OCI-LY3 (cell line): ENCODE measurements around the gene ARMC6.

Experiments used
- H2AFZ ChIP-seq: fragments of 200-600, 300-600 bp; shearing (Covaris generic); 2 replicates; pipeline ENCODE4 v1.6.0; 2014; ENCODE audit warnings: antibody characterized with exemption, low read depth, low read length
- H3K27ac ChIP-seq: fragments of 200-600, 300-600 bp; sonication (generic); 2 replicates; pipeline ENCODE4 v1.5.1; 2014; ENCODE audit warnings: mild to moderate bottlenecking, low read length, moderate library complexity, mixed read lengths
- H3K27me3 ChIP-seq: fragments of 200-600, 300-600 bp; sonication (generic); 2 replicates; pipeline ENCODE4 v1.6.1; 2014; ENCODE audit warnings: low read depth, low read length, mixed read lengths
- H3K36me3 ChIP-seq: fragments of 200-600, 300-600 bp; sonication (generic); replicated peaks from 2 replicates; pipeline ENCODE3; 2014; ENCODE audit warnings: low read depth, low read length, mixed read lengths
- H3K4me1 ChIP-seq: fragments of 300-600, 200-600 bp; sonication (generic); 2 replicates; pipeline ENCODE4 v1.6.1; 2014; ENCODE audit warnings: low read length, mixed read lengths
- H3K4me2 ChIP-seq: fragments of 200-600, 300-600 bp; sonication (generic); 2 replicates; pipeline ENCODE4 v1.6.1; 2014; ENCODE audit warnings: low read length, mixed read lengths
- H3K4me3 ChIP-seq: fragments of 300-600, 200-600 bp; sonication (generic); 2 replicates; pipeline ENCODE4 v1.5.1; 2014; ENCODE audit warnings: antibody characterized with exemption, mild to moderate bottlenecking, low read length, moderate library complexity
- H3K79me2 ChIP-seq: fragments of 300-600, 200-600 bp; shearing (Covaris generic); 2 replicates; pipeline ENCODE4 v1.6.1; 2014; ENCODE audit warnings: mild to moderate bottlenecking, low read length, mixed read lengths
- H3K9ac ChIP-seq: fragments of 300-600, 200-600 bp; shearing (Covaris generic); 2 replicates; pipeline ENCODE4 v1.6.0; 2014; ENCODE audit warnings: mild to moderate bottlenecking, low read length, moderate library complexity
- H3K9me3 ChIP-seq: fragments of 200-600, 300-600 bp; shearing (Covaris generic); 2 replicates; pipeline ENCODE4 v1.6.1; 2014; ENCODE audit warnings: low read length, mixed read lengths; ENCODE audit not compliant: insufficient read depth
- H4K20me1 ChIP-seq: fragments of 200-600, 300-600 bp; sonication (generic); 2 replicates; pipeline ENCODE4 v1.6.1; 2016; ENCODE audit warnings: low read length, mixed read lengths; ENCODE audit not compliant: insufficient read depth
- EZH2phosphoT487 ChIP-seq: fragments of 200-600 bp; shearing (Covaris generic); IDR thresholded peaks from 2 replicates; pipeline ENCODE4 v1.6.1; 2018; ENCODE audit warnings: antibody characterized with exemption, mixed run types, low read depth
- TF ChIP-seq, protein P1 (sequence below): fragments of 200-600, 300-600 bp; sonication (generic); IDR thresholded peaks from 2 replicates; pipeline ENCODE4 v1.5.1; 2014; ENCODE audit warnings: antibody characterized with exemption, low read length, low read depth

The ARMC6 gene

GRCh38 chr19:19067276-19068072 is 34.1 kb downstream of the ARMC6 start:
- Histone ChIP-seq H3K4me2 (no peak overlapping the region), H3K27ac (no peak overlapping the region), H3K4me3 (no peak overlapping the region), H2AFZ (no peak overlapping the region), H3K27me3 (no peaks in the 10 kb centered on the region), H3K9ac (no peak overlapping the region), H3K79me2 (no peaks in the 10 kb centered on the region), H3K4me1 (peaks cover 15% of the 10 kb centered on the region), H3K9me3 (no peaks in the 10 kb centered on the region), H4K20me1 (no peaks in the 10 kb centered on the region), H3K36me3 (no peaks in the 10 kb centered on the region)
- TF ChIP-seq, protein P1, sequence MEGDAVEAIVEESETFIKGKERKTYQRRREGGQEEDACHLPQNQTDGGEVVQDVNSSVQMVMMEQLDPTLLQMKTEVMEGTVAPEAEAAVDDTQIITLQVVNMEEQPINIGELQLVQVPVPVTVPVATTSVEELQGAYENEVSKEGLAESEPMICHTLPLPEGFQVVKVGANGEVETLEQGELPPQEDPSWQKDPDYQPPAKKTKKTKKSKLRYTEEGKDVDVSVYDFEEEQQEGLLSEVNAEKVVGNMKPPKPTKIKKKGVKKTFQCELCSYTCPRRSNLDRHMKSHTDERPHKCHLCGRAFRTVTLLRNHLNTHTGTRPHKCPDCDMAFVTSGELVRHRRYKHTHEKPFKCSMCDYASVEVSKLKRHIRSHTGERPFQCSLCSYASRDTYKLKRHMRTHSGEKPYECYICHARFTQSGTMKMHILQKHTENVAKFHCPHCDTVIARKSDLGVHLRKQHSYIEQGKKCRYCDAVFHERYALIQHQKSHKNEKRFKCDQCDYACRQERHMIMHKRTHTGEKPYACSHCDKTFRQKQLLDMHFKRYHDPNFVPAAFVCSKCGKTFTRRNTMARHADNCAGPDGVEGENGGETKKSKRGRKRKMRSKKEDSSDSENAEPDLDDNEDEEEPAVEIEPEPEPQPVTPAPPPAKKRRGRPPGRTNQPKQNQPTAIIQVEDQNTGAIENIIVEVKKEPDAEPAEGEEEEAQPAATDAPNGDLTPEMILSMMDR: no peak
- no peak for TF ChIP-seq EZH2phosphoT487

DNA sequence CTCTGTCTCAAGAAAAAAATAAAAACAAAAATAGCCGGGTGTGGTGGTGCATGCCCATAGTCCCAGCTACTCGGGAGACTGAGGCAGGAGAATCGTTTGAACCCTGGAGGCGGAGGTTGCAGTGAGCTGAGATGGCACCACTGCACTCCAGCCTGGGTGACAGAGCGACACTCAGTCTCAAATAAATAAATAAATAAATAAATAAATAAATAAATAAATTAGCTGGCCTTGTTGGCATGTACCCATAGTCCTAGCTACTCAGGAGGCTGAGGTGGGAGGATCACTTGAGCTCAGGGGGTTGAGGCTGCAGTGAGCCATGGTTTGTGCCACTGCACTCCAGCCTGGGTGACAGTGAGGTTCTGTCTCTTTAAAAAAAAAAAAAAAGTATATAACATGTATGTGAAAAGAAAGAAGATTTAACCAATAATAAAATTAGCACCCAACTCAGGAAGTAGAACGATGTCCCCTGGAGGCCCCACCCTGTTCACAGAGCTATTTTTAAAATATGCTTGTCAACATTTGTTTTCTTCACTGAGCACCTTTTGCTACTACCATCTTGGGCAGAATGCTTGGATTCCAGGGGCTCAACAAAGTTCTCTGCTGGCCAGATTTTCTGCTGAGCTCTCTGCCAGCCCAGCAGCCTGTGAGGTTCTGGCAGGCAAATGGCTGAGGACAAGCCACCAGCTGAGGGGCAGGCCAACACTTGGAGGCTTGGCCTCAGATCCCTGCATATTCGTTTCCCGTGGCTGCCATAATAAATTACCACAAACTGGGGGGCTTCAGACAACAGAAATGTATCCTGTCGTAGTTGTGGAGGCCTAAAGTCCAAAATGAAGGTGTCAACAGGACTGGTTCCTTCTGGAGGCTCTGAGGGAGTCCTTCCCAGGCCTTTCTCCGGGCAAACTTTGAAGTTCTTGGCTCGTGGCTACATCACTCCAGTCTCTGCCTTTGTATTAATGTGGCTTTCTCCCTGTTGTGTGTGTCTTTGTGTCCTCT is 35.6 kb downstream of the ARMC6 start:
- Histone ChIP-seq H3K4me2 (no peak overlapping the region), H3K9me3 (no peaks in the 10 kb centered on the region), H3K4me3 (no peak overlapping the region), H3K36me3 (no peaks in the 10 kb centered on the region), H3K4me1 (peaks cover 11% of the 10 kb centered on the region), H4K20me1 (no peaks in the 10 kb centered on the region), H2AFZ (no peak overlapping the region), H3K9ac (no peak overlapping the region), H3K27me3 (no peaks in the 10 kb centered on the region), H3K79me2 (no peaks in the 10 kb centered on the region), H3K27ac (no peak overlapping the region)
- TF ChIP-seq, protein P1: no peak
- no peak for TF ChIP-seq EZH2phosphoT487

DNA sequence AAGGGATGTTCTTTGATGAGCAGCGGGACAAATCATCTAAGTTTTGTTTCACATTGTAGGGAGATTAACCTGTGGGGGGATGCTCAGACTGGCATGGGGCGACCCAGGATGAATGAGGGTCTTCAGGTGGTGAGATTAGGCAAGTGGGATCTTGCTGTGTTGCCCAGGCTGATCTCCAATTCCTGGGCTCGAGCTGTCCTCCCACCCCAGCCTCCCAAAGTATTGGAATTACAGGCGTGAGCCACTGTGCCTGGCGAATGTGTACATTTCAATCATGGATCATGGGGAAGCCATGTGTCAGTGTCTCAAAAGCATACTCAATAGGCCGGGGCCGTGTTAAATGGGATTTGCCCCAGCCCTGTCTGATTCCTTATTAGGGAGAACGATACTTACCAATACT is 38.5 kb downstream of the ARMC6 start:
- Histone ChIP-seq H3K79me2 (no peaks in the 10 kb centered on the region), H3K4me3 (no peak overlapping the region), H3K36me3 (no peaks in the 10 kb centered on the region), H4K20me1 (no peaks in the 10 kb centered on the region), H3K9me3 (no peaks in the 10 kb centered on the region), H3K9ac (no peak overlapping the region), H3K4me1 (no peaks in the 10 kb centered on the region), H3K27me3 (no peaks in the 10 kb centered on the region), H2AFZ (no peak overlapping the region), H3K27ac (no peak overlapping the region), H3K4me2 (no peak overlapping the region)
- TF ChIP-seq, protein P1: no peak
- no peak for TF ChIP-seq EZH2phosphoT487
